Measurements from ENCODE around the gene CCDC9B. TPM values are rescaled to one million over a fixed set of nuclear protein-coding genes. Genes with fewer than 3 reads are reported as not detected.

CCDC9B gene
- total and polyA plus RNA-seq, 11 donors: 38.0 to 165 (median 119) TPM

DNA sequence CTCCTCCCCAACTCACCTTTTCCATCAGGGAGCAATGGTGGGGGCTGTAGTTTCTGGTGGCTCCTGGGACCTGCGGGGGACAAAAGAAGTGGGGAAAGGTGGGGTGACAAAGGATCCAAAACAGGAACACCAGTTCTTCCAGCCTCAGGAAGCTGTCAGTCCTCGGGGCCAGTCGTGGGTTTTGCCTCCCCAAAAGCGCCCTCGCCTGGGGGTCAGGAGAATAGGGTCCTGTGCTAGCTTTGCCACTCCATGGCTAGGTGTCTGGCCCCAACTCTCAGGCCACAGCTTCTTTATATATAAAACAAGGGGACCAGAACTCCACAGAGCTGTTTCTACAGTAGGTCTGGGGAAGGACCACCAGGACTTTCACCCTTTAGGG is 4.0 kb downstream of the CCDC9B start:
- H3K27me3 ChIP-seq: no peaks in the 10 kb centered on the region
- peak overlapping the region in 10 of 12 donors; percentile 27 to 100 (median 96) for H3K27ac ChIP-seq
- intact Hi-C loops (cut with DNase I): no loop called here
- H3K36me3 ChIP-seq: peaks cover 0 to 18% (median 6%) of the 10 kb centered on the region in 9 donors
- no peak for ATAC-seq
- 59 to 75% (median 64%) methylated on average over 5 of the region's 5 CpGs for WGBS, 4 donors
- TF ChIP-seq, protein P1, sequence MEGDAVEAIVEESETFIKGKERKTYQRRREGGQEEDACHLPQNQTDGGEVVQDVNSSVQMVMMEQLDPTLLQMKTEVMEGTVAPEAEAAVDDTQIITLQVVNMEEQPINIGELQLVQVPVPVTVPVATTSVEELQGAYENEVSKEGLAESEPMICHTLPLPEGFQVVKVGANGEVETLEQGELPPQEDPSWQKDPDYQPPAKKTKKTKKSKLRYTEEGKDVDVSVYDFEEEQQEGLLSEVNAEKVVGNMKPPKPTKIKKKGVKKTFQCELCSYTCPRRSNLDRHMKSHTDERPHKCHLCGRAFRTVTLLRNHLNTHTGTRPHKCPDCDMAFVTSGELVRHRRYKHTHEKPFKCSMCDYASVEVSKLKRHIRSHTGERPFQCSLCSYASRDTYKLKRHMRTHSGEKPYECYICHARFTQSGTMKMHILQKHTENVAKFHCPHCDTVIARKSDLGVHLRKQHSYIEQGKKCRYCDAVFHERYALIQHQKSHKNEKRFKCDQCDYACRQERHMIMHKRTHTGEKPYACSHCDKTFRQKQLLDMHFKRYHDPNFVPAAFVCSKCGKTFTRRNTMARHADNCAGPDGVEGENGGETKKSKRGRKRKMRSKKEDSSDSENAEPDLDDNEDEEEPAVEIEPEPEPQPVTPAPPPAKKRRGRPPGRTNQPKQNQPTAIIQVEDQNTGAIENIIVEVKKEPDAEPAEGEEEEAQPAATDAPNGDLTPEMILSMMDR (IDR thresholded peaks at IDR 0.05): peak in 1 of 12 donors; percentile 6
- TF ChIP-seq POLR2A (IDR thresholded peaks at IDR 0.05): no peak
- no peaks in the 10 kb centered on the region for H3K9me3 ChIP-seq
- peaks cover 22 to 100% (median 85%) of the 10 kb centered on the region in 12 donors for H3K4me1 ChIP-seq
- no peak overlapping the region for H3K4me3 ChIP-seq
- DNase-seq: peak in 2 of 5 donors; percentile 56 to 75

DNA sequence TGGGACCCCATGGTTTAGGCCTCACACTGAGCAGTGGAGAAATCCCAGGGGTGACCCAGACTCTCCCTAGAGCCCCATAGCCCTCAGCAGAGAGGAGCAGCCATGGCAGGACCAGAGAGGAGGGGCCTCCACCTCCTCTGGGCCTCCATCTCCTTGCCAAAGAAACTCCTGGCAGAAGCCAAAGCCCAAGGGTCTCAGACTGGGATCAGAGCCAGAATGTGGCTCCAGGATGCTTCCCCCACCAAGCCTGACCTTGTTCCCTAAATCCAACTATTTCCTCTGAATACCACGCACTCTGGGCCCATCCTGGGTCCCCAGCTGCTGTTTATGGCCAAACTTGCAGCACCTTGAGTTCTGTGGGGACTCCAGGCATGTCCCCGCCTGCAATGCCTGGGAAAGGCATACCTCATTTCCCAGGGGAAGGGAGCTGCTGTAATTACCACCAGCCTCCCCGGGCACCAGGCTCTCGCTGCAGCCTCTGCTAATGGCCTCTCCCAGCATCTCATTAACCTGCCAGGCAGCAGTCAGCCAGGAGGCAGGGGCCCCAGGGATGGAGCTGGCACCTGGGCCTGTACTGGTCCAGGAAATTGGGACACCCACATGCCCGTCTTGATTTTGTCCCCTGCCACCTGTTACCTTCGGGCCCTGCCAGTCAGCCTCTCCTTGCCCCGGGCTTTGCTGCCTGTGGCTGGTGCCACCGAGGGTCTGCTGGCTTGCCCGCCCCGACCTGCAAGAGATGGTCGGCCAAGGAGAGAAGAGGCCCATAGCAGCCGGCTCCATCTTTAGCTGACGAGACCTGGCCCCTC is 4.6 kb downstream of the CCDC9B start:
- Histone ChIP-seq H3K36me3 (peaks cover 0 to 18% (median 6%) of the 10 kb centered on the region in 9 donors), H3K4me3 (no peak overlapping the region), H3K9me3 (no peaks in the 10 kb centered on the region), H3K27ac (peak overlapping the region in 10 of 12 donors; percentile 27 to 99 (median 92)), H3K4me1 (peaks cover 18 to 100% (median 85%) of the 10 kb centered on the region in 12 donors), H3K27me3 (no peaks in the 10 kb centered on the region)
- WGBS, 4 donors: 82 to 85% (median 83%) methylated on average over 10 to 13 of the region's 13 CpGs
- DNase-seq (peak in 1 of 5 donors; percentile 61), ATAC-seq (no peak)
- intact Hi-C loops (cut with DNase I): no loop called here
- TF ChIP-seq, protein P1 (IDR thresholded peaks at IDR 0.05): no peak
- no peak for TF ChIP-seq POLR2A (IDR thresholded peaks at IDR 0.05)

DNA sequence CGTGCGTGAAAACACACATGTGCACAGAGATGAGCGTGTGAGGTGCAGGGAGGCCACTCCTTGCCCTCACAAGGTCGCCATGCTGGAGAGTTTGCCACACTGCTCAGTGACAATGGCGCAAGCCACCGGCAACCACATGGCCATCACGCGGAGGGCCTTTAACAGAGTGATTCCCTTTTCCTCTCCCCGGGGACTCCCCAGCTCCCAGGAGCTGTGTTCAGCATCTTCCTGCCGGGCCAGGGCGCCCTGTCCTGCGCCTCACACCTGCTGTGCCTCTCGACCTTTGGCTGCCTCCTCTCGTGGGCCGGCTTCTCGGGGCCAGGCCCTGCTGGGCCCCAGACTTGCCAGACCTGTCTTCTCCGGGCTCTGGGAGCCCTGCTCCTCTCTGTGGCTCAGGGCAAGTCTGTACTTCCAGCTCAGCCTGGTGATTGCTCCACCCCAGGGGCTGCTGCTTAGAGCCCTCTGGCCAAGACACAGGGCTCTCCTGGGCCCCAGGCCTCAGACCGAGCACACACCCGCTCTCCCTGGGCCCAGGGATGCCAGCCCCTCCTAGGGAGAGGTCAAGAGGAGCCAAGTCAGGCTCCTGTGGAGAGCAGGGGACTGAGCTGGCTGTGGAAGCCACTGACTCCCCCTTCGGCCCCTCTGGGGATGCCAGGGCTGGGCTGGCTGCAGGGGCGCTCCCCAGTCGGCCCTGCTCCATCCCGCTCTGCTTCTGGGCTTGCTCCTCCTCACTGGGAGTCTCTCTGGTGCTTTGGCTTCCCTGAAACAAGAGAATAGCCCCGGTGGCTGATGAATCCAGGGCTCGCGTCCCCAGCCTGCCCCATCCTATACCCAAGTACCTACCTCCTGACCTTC is 5.6 kb downstream of the CCDC9B start:
- TF ChIP-seq, protein P1 (IDR thresholded peaks at IDR 0.05): no peak
- TF ChIP-seq POLR2A (IDR thresholded peaks at IDR 0.05): no peak
- H3K4me1 ChIP-seq: peaks cover 16 to 100% (median 85%) of the 10 kb centered on the region in 12 donors
- H3K4me3 ChIP-seq: no peak overlapping the region
- H3K36me3 ChIP-seq: peaks cover 0 to 18% (median 6%) of the 10 kb centered on the region in 9 donors
- H3K27me3 ChIP-seq: no peaks in the 10 kb centered on the region
- DNase-seq (peak in 1 of 5 donors; percentile 68), ATAC-seq (no peak)
- peak overlapping the region in 11 of 12 donors; percentile 69 to 99 (median 87) for H3K27ac ChIP-seq
- intact Hi-C loops (cut with DNase I): no loop called here
- no peaks in the 10 kb centered on the region for H3K9me3 ChIP-seq
- WGBS, 4 donors: 76 to 96% (median 79%) methylated on average over 8 to 26 of the region's 26 CpGs

DNA sequence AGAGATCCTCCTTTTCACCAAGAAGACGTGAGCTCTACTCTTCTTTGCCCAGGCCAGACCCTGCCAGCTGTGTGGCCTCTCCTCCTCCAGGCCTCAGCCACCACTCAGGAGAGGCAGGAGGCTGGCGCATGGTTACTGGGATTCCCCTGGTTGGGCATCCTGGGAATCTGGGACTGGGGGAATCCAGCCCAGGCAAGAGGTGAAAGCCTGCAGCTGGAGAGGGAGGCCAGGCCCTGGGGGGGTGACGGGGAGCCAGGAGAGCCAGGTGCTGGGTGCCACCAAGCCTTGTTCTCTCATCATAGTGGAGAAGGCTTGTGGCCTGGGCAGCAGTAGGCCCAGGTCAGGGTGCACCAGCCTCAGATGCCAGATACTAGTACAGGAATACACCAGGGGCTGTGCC is 6.2 kb downstream of the CCDC9B start:
- Histone ChIP-seq H3K36me3 (peaks cover 0 to 18% (median 6%) of the 10 kb centered on the region in 9 donors), H3K9me3 (no peaks in the 10 kb centered on the region), H3K27me3 (no peaks in the 10 kb centered on the region), H3K4me3 (peak overlapping the region in 1 of 12 donors; percentile 36), H3K4me1 (peaks cover 16 to 100% (median 85%) of the 10 kb centered on the region in 12 donors), H3K27ac (peak overlapping the region in 11 of 12 donors; percentile 69 to 99 (median 87))
- intact Hi-C loops (cut with DNase I): no loop called here
- 42 to 77% (median 70%) methylated on average over 3 of the region's 3 CpGs for WGBS, 4 donors
- TF ChIP-seq, protein P1 (IDR thresholded peaks at IDR 0.05): no peak
- TF ChIP-seq POLR2A (IDR thresholded peaks at IDR 0.05): no peak
- DNase-seq (peak in 1 of 5 donors; percentile 64), ATAC-seq (no peak)
